ENCODE results near the gene RDH13.
"Not testable (repeated sequence)": the region's sequence is repeated elsewhere in the genome, so short reads cannot be mapped to it uniquely, and the experiment has no call there.

- not testable (repeated sequence) for TF ChIP-seq CTCF (IDR thresholded peaks at IDR 0.05 in 2 of 3, conservative IDR thresholded peaks at IDR 0.05 in 1 of 3; ENCODE audit: control insufficient read depth in 2 of 3, extremely low read depth in 1 of 3, insufficient read depth in 1 of 3, low read depth in 3 of 3, low read length in 3 of 3); EP300 (IDR thresholded peaks at IDR 0.05; ENCODE audit: borderline replicate concordance in 1 of 2, control insufficient read depth in 1 of 2, low read depth in 2 of 2, low read length in 2 of 2); HDAC2 (IDR thresholded peaks at IDR 0.05); POLR2A (IDR thresholded peaks at IDR 0.05; ENCODE audit: low read depth, low read length); SPI1 (IDR thresholded peaks at IDR 0.05; ENCODE audit: borderline replicate concordance, insufficient read depth, low read depth, low read length); IKZF1 (conservative IDR thresholded peaks at IDR 0.05)
Measured at GRCh38 chr19:55065516-55065915, 2.6 kb upstream of the RDH13 start.

All from GM12878 (cell line).